ENCODE measurements around the gene LDB3.

- TF ChIP-seq CTCF (IDR thresholded peaks at IDR 0.05; ENCODE audit: borderline replicate concordance, extremely low read depth, low read length, poor library complexity, severe bottlenecking), result no peak
- TF ChIP-seq EZH2 (IDR thresholded peaks at IDR 0.05; ENCODE audit: borderline replicate concordance, low read depth, low read length, severe bottlenecking), result no peak
These were observed 50.2 kb downstream of the LDB3 start for GRCh38 chr10:86718556-86718955.
